GM21390 (cell line): ENCODE results near the gene SLC7A6.

Source experiments
- ATAC-seq: cut with Tn5 transposase; IDR thresholded peaks from one replicate; pipeline ENCODE4 v1.9.1; 2021; ENCODE audit not compliant: unreplicated experiment

Gene SLC7A6

DNA sequence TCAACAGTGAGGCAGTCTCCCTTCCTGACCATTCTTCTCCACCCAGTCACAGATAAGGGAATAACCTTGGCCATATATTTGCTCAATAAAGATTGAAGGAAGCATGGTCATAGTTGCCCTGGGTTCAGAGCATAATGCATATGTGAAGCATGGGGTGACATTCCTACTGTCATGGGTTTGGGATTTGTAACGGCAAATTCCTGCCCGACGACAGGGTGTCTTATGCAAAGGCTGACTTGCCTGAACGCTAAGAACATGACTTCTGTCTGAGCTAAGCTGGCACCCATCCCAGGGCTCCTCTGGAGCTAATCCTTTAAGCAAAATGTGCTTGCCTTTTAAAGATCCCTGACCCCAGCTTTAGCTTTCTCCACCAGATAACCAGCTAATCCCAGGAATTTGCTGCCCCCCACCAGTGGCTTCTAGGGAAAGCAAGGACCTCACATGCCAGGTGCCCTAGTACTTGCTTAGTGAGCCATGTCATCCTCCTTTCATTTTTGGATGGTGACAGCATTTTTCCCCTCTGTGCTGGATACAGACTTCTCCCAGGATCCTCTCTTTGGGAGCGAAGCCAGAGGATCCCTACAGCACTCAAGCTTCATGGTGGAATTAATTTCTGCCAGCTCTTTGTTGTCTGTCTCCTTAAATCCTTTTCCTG is 34.7 kb downstream of the SLC7A6 start:
- ATAC-seq, result no peak

DNA sequence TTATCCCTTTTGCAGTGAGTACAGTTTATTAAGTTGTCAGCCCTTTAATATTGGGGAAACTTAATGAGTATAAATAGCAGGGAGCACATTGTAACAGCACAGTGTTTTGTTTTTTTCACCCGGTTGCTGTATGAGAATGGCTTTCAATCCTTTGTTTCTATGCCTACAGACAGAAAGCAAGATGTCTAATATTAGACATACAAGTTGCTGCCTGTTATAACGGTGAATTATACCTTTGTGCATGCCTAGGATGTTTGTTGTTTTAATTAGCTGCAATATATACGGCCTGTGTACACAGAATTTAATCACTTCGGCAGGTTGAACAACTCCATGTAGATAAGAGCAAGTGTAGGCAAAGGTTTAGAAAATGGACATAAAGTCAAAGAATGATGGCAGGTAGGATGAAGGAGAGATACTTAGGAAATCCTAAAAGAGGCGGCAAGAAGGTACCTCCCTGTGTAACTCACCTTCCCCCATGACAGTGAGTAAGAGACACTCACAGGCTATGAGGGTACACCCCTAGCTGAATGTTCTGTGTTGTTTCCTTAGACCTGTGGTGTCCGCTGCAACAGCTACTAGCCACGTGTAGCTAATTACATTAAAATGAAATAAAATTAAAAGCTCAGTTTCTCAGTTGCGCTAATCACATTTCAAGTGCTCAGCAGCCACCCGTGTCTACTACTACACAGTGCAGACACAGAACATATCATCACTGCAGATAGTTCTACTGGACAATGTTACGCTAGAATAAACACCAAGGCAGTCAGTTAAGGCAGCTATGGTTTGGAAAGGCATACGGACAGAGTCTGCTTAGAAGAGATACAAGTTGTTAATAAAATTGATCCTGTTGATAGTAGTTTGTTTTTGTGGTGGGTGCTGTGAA is 35.5 kb downstream of the SLC7A6 start:
- ATAC-seq, result no peak

DNA sequence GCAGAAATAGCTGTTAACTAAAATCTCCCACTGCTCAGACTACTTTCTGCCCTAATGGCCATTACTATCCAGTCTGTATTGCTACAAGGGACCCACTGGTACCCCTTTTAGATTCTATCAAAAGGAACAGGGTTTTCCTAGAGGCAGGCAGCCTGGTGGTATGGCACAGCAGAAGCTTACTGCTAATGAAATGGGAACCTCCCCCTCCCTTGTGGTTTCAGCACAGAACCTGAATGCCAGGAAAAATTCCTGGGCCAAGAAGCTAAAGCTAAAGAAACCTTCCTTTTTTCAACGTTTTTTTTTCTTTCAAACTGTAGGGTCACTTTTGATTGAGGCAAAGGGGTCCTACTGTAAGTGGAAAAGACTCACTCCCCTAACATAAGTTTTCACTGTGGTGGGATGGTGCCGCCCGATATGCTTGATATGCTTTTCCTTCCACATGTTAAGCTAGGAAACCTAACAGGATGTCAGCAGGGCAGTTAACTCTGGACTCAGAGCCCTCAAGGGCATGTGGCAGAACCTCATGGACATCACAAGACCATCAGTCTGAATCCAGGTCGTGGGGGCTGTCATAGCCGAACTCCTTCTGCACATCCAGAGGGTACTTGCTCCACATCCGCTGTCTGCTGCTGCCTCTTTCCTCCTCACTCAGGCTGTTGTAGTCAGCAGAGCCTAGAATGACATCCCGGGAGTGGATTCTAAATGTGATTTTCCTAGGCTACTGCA is 36.6 kb downstream of the SLC7A6 start:
- no peak for ATAC-seq

DNA sequence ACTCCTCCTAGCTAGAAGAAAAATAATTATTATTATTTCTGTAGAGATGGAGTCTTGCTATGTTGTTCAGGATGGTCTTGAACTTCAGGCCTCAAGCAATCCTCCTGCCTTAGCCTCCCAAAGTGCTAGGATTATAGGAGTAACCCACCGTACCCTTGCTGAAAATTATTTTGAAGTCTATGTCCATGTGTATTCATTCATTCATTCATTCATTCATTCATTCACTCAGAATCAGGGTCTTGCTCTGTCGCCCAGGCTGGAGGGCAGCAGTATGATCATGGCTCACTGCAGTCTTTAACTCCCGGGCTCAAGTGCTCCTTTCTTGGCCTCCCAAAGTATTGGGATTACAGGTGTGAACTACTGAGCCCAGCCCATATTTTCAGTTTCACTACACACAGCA is 42.3 kb downstream of the SLC7A6 start:
- ATAC-seq, result no peak

DNA sequence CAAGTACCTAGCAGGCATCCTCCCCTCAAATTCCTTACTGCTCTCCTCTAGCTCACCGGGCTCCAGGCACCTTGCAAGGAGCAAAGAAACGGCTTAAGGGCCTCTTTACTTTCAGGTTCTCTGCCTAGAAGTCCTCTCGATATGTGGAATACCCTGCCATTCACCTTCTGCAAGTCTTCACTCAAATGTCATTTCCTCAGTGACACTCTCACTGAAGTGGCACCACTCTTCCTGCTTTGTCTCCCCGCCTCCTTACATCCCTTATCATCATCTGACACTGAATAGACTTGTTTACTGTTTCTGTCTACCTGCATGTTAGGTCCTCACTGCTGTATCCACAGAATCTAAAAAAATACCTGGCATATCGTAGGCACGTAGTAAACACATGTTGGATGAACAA is 45.5 kb downstream of the SLC7A6 start:
- no peak for ATAC-seq

DNA sequence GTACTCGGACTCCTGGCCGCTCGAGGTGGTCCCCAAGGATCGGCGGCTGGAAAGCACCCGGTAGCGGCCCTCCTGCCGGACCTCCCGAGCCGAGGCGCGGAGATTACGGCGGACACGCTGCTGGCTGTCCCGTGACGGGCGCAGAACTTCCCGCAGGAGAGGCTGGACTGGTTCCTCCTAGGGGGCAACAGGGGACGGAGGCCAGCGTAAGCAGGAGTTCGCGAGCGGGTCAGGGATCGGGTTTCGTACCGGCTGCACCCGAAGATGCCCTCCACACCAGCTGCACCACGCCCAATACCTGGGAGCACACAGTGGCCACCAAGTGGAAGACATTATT is 46.1 kb downstream of the SLC7A6 start:
- peak; percentile 27 for ATAC-seq

DNA sequence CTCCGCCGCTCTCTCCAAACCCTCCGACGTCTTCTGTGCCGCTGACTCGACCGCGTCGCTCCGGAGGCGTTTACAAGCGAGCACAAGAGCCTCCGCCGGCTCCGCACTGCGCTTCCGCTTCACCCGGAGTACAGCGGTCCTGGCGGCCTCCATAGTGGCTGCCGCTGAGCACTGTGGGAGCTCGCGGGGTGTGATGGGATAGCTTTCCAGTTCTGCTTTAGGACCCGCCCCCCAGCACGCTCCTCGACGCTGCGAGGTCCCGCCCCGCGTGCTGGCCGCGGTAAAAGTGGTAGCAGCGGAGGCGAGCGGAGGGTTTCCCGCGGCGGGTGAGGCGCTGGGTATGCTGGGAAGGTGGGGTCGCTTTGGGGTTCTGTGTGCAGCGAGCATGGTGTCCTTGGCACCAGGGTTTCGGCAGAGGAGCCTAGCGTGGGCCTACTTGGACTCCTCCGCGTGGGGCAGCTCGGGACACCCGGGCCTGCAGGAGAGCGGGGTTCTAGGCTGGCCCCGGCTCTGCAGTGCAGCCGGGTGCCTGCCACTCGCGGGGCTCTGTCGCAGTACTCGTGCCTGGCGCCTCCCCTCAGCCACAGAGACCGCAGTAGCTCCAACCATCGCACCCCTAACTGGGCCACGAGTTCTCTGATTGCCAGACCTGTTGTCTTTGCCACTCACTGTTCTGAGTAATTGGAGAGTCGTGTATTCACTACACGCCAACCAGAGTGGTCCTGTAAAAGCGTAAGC is 46.6 kb downstream of the SLC7A6 start, which contains the start of the genes PRMT7 and SLC7A6OS:
Gene PRMT7, plus strand, starts transcription at position 246 of the 738 bp plus-strand sequence. CDS start 4,961 bp downstream, outside the sequence.
Gene SLC7A6OS, minus strand, starts transcription at position 173 of the 738 bp plus-strand sequence. Its CDS starts 20 bp downstream, at position 153.
- ATAC-seq, result peak; percentile 94

DNA sequence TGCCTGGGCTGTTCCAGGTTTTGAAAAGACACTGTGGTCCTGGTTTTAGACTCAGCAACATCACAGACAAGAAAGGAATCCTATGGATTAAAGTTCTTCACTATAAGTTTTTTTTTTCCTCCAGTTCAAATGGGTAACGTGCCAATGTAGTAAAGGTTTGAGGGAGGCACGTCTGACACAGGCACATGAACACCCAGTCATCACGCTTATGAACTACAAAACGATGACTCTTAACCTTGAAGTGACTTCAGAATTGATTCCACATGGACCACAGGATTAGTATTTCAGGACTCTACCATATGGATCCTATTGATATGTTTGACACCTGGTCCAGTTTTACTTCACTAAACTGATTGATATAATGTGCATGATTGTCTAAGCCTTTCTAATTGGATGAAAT is 48.8 kb downstream of the SLC7A6 start:
- no peak for ATAC-seq

DNA sequence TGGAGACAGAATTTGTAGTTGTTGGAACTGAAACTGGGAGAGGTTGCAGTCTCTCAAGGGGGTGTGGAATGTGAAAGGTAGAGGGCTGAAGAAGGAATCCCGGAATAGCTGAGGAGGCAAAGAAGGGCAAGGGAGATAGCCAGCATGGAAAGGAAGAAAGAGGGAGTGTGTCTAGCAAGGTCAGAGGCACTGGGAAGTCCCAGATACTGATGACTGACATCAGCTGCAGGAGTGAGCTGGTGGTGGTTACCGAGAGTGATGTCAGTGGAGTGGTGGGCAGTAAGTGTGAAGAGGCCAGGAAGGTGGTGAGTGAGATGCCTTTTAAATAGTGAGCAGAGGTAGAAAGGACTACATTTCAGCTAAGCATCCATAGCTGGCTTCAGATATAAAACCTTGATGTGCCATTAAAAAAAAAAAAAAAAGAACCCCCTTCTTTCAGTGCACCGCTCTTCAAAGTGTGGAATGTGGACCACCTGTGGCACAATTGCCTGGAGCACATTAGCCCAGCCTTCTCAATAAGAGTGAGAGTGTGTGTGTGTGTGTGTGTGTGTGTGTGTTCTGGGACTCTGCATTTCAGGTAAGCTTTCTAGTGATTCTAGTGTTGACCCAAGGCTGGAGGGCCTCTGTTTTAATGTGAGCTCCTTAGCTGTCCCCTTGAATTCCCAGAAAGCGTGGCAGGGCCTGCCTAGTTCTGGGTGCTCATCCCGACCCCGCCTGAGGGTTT is 55.0 kb downstream of the SLC7A6 start:
- ATAC-seq, result no peak

DNA sequence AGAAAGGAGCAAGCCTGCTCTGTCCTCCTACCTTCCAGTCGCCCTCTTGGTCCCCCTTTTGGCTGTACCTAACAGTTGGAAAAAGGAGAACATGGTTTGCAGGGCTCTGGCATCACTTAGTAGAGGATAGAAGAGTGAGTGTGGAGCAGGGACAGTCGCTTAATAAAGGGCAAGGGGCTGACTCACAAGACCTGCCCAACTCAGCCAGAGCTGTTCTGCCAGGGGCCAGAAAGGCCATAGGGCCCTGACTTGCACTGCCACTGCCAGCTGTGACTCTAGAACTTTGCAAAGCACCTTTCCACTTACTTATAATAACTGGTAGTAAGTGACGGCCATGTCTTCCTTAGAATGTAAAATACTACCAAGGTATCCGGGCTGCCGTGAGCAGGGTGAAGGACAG is 60.0 kb downstream of the SLC7A6 start:
- ATAC-seq, result no peak

DNA sequence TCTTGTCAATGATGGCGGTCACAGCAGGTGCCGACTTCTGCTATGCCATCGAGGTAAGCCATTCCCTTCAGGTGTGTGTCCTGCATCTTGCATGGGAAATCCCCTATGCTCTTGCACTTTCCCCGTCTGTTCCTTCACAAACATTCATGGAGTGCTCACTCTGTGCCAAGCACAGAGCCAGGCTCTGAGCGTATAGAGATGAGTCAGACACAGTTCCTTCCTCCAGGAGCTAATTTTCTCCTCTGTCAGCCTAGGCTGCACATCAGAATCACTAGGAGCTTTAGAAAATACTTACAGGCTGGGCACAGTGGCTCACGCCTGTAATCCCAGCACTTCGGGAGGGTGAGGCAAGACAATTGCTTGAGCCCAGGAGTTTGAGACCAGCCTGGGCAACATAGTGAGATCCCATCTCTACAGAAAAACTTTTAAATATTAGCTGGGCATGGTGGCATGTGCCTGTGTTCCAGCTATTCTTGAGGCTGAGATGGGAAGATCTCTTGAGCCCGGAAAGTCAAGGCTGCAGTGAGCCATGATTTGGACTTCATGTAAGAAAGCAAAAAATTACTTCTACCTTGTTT is 60.5 kb downstream of the SLC7A6 start:
- ATAC-seq, result no peak

DNA sequence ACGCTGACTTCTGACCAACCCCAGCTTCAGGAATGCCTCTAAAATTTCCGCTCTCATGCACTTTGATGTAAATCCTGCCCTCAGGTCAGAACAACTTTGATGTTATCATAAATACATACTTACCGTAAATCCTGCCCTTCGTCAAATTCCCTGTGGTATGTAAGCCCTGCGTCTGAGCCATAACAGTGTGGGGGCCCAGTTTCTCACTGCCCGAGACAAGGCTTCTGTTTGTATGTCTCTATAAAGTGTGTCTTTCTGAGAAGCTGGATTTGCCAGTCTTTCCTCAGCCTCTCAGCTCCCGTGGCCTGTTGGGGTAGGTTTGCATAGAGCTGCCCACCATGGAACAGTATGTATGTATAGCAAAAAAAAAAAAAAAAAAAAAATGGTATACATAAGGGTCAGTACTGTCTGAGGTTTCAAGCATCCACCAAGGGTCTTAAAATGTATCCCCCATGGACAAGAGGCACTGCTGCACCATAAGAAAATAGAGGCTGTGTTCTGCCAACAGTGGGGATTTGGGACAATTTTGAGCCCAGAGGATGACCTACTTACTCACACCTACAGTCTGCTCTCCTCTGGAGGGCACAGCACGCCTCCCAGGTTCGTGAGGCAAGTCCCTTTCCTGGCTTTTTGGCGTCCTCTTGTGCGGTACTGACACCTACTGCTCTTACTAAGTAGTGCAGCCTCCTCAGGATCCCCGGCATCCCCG is 64.0 kb downstream of the SLC7A6 start:
- ATAC-seq, result peak; percentile 64

DNA sequence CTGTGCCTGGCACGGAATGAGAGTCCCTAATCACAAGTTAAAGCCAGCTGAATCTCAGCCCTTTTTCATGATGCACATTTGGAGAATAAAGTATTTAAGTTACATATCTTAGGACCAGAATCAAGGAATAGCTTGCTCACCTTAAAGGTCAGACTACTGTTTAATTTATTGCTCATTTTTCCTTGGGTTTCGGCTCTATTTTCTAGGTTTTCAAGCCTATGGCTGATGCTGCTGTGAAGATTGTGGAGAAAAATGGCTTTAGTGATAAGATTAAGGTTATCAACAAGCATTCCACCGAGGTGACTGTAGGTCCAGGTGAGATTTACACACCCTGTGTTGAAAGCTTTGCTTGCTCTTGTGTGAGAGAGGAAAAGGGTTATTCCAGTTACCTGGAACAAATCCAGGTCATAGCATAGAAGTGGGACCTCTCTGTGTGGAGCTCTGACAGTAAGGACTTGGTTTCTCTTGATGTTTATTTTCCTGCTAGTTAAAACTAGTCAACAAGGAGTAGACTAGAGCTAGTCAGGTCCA is 64.6 kb downstream of the SLC7A6 start:
- ATAC-seq, result no peak

DNA sequence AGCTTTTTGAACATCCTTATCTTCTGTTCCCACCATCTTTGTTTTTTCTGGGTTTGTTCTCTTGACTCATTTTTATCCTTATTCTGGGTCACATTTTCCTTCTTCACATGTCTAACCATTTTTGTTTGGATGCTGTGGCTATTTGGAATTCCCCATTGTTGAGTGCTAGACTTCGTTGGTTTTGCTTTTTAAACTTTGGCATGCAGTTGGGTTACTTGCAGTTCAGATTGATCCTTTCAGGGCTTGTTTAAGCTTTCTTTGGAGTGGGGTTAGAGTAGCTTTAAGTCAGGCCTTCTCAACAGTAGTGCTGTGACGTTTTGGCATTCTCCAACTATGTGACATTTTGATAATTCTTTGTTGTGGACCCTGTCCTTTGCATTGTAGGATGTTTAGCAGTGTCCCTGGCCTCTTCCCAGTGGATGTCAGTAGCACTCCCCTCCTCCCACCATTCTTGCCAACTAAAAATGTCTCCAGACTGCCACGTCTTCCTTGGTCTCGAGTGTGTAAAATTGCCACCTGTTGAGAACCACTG is 67.6 kb downstream of the SLC7A6 start:
- ATAC-seq, result no peak

DNA sequence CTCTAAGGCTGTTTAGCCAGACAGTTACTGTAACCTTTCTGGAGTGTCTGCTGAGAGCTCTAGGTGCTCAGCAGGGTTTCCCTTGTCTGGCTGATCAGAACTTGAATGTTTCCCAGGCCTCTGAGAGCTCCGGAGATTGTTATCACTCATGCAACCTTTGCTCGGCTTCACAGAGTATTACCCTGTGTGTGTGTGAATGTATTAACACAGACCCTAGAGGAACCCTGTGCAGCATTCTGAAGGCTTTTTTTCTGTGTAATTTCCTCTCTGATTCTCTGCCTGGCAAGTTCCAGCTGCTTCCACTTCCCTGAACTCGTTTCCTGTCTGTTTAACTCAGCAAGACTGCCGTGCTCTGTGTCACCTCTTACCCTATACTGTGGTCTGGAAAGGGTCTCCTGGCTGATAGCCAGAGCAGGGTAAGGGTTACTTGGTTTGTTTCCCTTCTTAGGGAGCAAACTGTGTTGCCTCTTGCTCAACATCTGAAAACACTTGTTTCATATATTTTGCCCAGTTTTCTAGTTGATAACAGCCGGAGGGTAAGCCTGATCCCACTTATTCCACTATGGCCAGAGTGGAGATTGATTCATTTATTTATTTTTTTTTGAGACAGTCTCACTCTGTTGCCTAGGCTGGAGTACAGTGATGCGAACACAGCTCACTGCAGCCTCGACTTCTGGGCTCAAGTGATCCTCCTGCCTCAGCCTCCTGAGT is 68.2 kb downstream of the SLC7A6 start:
- ATAC-seq, result no peak

DNA sequence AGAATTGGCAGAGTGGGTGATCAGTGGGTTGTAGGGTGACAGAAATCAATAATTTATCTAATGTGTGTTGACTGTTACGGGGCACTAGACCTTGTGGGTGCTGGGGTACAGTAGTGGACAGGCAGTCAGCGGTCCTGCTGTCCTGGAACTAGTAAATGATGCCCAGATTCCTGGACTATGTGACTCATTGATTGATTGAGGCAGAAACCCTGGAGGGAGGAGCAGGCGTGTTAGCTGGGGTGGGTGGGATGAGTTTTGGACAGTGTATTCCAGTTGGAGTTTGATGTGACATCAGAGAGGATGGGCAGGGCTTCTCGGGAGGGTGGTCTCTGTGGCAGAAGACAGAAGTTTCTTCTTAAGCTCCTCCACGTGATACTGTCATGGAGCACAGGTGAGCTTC is 70.8 kb downstream of the SLC7A6 start:
- ATAC-seq, result no peak

DNA sequence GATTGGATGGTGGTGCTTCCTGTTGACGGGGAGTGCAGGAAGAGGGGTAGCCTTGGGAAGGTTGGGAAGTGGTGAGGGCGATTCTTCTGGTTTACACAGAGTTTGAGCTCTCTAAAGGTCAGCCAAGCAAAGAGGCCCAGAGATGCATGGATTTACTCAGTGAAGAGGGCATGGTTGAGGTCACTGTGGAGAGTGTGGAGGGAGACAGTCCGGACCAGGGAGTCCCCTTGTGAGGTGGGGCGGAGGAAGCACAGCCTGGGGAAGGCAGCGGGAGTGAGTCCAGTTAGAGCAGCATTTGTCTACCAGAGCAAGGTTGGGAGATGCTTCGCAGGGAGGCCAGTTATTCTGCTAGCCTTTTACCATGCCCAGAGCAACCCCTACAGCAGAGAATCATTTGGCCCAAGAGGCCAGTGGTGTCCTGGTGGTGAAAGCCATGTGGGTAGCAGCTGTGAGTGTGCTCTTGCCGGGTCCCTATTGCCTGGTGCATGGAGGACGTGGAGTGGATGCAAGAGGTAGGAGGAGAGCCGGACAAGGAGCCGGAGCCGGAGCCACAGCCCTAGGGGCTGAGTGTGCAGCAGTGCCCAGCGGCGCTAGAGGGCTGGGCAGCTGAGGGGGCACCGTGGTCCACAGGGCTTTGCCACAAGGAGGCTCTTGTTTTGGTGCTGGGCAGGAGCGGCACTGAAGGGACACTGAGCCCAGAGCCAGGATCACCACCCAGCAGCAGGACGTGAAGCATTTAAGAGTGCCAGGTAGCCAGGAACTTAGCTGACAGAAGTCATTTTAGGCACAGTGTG is 74.2 kb downstream of the SLC7A6 start:
- ATAC-seq, result no peak
